BJ (cell line): ENCODE results near the gene ANKRD40. TPM values are rescaled to one million over a fixed set of nuclear protein-coding genes. Genes with fewer than 3 reads are reported as not detected.

Source experiments
- CTCF ChIA-PET: fragments of 350-600 bp; formaldehyde crosslinking; extraction: SDS; loops from one replicate; lab custom pipeline; 2021; ENCODE audit warnings: antibody characterized with exemption, inconsistent platforms; lab: Yijun Ruan, JAX
- POLR2A ChIA-PET: fragments of 300-600 bp; sonication (Branson Sonifier 250); formaldehyde crosslinking; extraction: SDS; loops from one replicate; lab custom pipeline; 2021; ENCODE audit warnings: antibody characterized with exemption; lab: Charles Lee
- DNase-seq: peaks from one replicate; pipeline ENCODE4 v3.0.0-alpha.2; 2011; ENCODE audit warnings: low read depth
- H3K27me3 ChIP-seq: 2 replicates; pipeline ENCODE4 v1.6.0; 2011; ENCODE audit warnings: low read length; ENCODE audit not compliant: control insufficient read depth, insufficient read depth
- H3K36me3 ChIP-seq: 2 replicates; pipeline ENCODE4 v1.5.1; 2011; ENCODE audit warnings: low read length; ENCODE audit not compliant: control insufficient read depth, insufficient read depth
- H3K4me3 ChIP-seq: 2 replicates; pipeline ENCODE4 v1.5.1; 2011; ENCODE audit warnings: low read depth, mild to moderate bottlenecking, control low read depth, low read length
- CTCF ChIP-seq: IDR thresholded peaks from 2 replicates; pipeline ENCODE4 v1.5.1; 2011; ENCODE audit warnings: low read depth, mild to moderate bottlenecking, control low read depth, inconsistent platforms, low read length, moderate library complexity; ENCODE audit not compliant: insufficient read depth
- polyA plus RNA-seq: library from polyadenylated mRNA; depleted of rRNA; stranded (reverse); fragments of >200 nt; gene quantifications from 2 replicates; pipeline ENCODE4 v1.2.3, GENCODE V29; 2011

Gene ANKRD40
- polyA plus RNA-seq, 1 experiment = 19.0 TPM

- TF ChIP-seq CTCF = no peak
- Histone ChIP-seq H3K4me3 (no peak overlapping the region), H3K27me3 (no peaks in the 10 kb centered on the region), H3K36me3 (peaks cover 4% of the 10 kb centered on the region)
- ChIA-PET CTCF (interaction anchor here (2.7 to 5.3 kb wide), 2 partner anchors 10 to 55 kb away, joined by 9 to 28 read pairs; no protein-coding TSS in a partner anchor), POLR2A (no interaction called here)
- DNase-seq = no peak
Measured at GRCh38 chr17:50685691-50686493, 21.8 kb downstream of the ANKRD40 start.

- H3K27me3 ChIP-seq = no peaks in the 10 kb centered on the region
- POLR2A ChIA-PET = no interaction called here
- H3K36me3 ChIP-seq = peaks cover 4% of the 10 kb centered on the region
- CTCF ChIA-PET = interaction anchor here (1.4 to 5.3 kb wide), 3 partner anchors 10 to 54 kb away, joined by 5 to 28 read pairs (median 9); no protein-coding TSS in a partner anchor
- no peak overlapping the region for H3K4me3 ChIP-seq
- TF ChIP-seq CTCF = no peak
- DNase-seq = no peak
Measured at GRCh38 chr17:50685334-50685665, 22.4 kb downstream of the ANKRD40 start.

GRCh38 chr17:50684612-50685333, 22.9 kb downstream of the ANKRD40 start:
- H3K27me3 ChIP-seq = no peaks in the 10 kb centered on the region
- H3K36me3 ChIP-seq = peaks cover 4% of the 10 kb centered on the region
- H3K4me3 ChIP-seq = no peak overlapping the region
- DNase-seq = no peak
- TF ChIP-seq CTCF = no peak
- ChIA-PET POLR2A (no interaction called here), CTCF (interaction anchor here (0.7 to 5.3 kb wide), 6 partner anchors 11 to 59 kb away, joined by 3 to 28 read pairs (median 4); no protein-coding TSS in a partner anchor)

- no peak for TF ChIP-seq CTCF
- DNase-seq = no peak
Measured at GRCh38 chr17:50684288-50684611, 23.5 kb downstream of the ANKRD40 start.

More at GRCh38 chr17:50684288-50684611, 23.5 kb downstream of the ANKRD40 start:
- H3K27me3 ChIP-seq = no peaks in the 10 kb centered on the region
- POLR2A ChIA-PET = no interaction called here
- CTCF ChIA-PET = interaction anchor here (0.7 to 5.3 kb wide), 6 partner anchors 11 to 59 kb away, joined by 3 to 28 read pairs (median 4); no protein-coding TSS in a partner anchor
- H3K36me3 ChIP-seq = peaks cover 7% of the 10 kb centered on the region
- H3K4me3 ChIP-seq = no peak overlapping the region
